Right cardiac atrium (tissue), 5 donors: ENCODE measurements around the gene NDUFS3. TPM values are rescaled to one million over a fixed set of nuclear protein-coding genes. Genes with fewer than 3 reads are reported as not detected.
"Not testable (repeated sequence)": the region's sequence is repeated elsewhere in the genome, so short reads cannot be mapped to it uniquely, and the experiment has no call there.

Experiments
- ATAC-seq, 2 donors: fragments of 200-7000 bp; cut with Tn5 transposase; one replicate each; pipeline versions ENCODE4 v1.8.0 to v1.9.1; 2020; ENCODE audit warnings: moderate library complexity in 2 of 2, mild to moderate bottlenecking in 1 of 2
- DNase-seq, 3 donors: peaks; one replicate each; pipeline ENCODE4 v3.0.0-alpha.2; 2020
- H3K27ac ChIP-seq: one replicate; pipeline ENCODE4 v1.5.1; 2013; ENCODE audit warnings: mild to moderate bottlenecking, low read length, control low read depth, moderate library complexity
- H3K27me3 ChIP-seq: one replicate; pipeline ENCODE4 v1.6.1; 2013; ENCODE audit not compliant: control insufficient read depth, insufficient read depth
- H3K4me1 ChIP-seq: one replicate; pipeline ENCODE4 v1.6.1; 2013; ENCODE audit warnings: low read length; ENCODE audit not compliant: control insufficient read depth, insufficient read depth
- H3K4me3 ChIP-seq: one replicate; pipeline ENCODE4 v1.5.1; 2013; ENCODE audit warnings: low read length, control low read depth
- H3K9me3 ChIP-seq: one replicate; pipeline ENCODE4 v1.6.1; 2013; ENCODE audit warnings: low read length; ENCODE audit not compliant: control insufficient read depth
- WGBS: extraction: QIAGEN DNeasy Blood & Tissue Kit; methylation state at CpG from one replicate; pipeline ENCODE4 v1.1.7; 2013; 5-methylcytosine and 5-hydroxymethylcytosine counted together
- intact Hi-C, 4 donors: fragments of 100-400 bp; cut with DNase I; formaldehyde crosslinking; loops; one replicate each; pipeline versions ENCODE4 v1.11.0 to v1.14.0; 2022 to 2023
- polyA plus RNA-seq: library from polyadenylated mRNA; stranded (reverse); fragments of 200-250 nt; gene quantifications from one replicate; pipeline ENCODE4 v1.2.3, GENCODE V29; 2013
- total RNA-seq, 4 donors: library from RNA; stranded (reverse); fragmentation: NEBNext Ultra II Directional; extraction: Animal tissue kit (Norgen Biotek cat#: 25700); gene quantifications; one replicate each; pipeline ENCODE4 v1.2.1, GENCODE V29; 2021
- donor health status: healthy with polysubstance abuse.
- donor health status: DM: no; HTN: yes; CAD: no.
- donor health status: DM: no; HTN: no; CAD: no.
- donor health status: DM: no; HTN: yes; CAD: no; lungs with severe emphysema.
- donor health status: DM: yes; HTN: yes; CAD: no.

NDUFS3 gene
- total and polyA plus RNA-seq, 5 donors = 143 to 260 (median 178) TPM

GRCh38 chr11:47539681-47540039 lies 39.2 kb upstream of the NDUFS3 start:
- Histone ChIP-seq H3K27ac (no peak overlapping the region), H3K4me1 (peaks cover 14% of the 10 kb centered on the region), H3K4me3 (no peak overlapping the region), H3K27me3 (no peaks in the 10 kb centered on the region), H3K9me3 (no peaks in the 10 kb centered on the region)
- intact Hi-C loops = loop anchor here in 1 of 4 donors (10.0 kb wide), 1 partner anchor 45 kb away; no protein-coding TSS in a partner anchor
- WGBS = 60% methylated on average over 2 of the region's 2 CpGs
- ATAC-seq (no peak), DNase-seq (no peak)

GRCh38 chr11:47541070-47541469 lies 37.8 kb upstream of the NDUFS3 start:
- intact Hi-C loops = loop anchor here in 1 of 4 donors (10.0 kb wide), 1 partner anchor 46 kb away; no protein-coding TSS in a partner anchor
- Histone ChIP-seq H3K27ac (no peak overlapping the region), H3K27me3 (no peaks in the 10 kb centered on the region), H3K9me3 (no peaks in the 10 kb centered on the region), H3K4me3 (no peak overlapping the region), H3K4me1 (peaks cover 12% of the 10 kb centered on the region)
- ATAC-seq (no peak), DNase-seq (no peak)
- 93% methylated on average over 2 of the region's 2 CpGs for WGBS

DNA sequence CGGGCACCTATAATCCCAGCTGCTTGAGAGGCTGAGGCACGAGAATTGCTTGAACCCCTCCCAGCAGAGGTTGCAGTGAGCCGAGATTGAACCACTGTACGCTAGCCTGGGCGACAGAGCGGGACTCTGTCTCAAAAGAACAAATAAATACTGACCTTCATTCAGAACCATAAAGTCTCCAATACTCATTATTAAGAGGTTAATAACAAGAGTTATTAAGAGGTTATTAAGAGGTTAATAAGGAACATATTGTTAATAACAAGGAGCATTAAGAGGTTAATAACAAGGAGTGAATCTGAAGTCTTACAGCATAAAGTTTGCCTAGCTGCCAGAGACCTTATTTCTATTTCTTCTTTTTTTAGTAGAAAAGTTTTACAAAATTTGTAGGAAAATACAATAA lies 33.6 kb upstream of the NDUFS3 start:
- DNase-seq = no peak
- Histone ChIP-seq H3K4me3 (no peak overlapping the region), H3K9me3 (no peaks in the 10 kb centered on the region), H3K27me3 (no peaks in the 10 kb centered on the region), H3K4me1 (peaks cover 4% of the 10 kb centered on the region), H3K27ac (no peak overlapping the region)
- ATAC-seq = no peak
- WGBS = 97% methylated on average over 6 of the region's 6 CpGs
- intact Hi-C loops = loop anchor here in 1 of 4 donors (10.0 kb wide), 1 partner anchor 50 kb away; no protein-coding TSS in a partner anchor

DNA sequence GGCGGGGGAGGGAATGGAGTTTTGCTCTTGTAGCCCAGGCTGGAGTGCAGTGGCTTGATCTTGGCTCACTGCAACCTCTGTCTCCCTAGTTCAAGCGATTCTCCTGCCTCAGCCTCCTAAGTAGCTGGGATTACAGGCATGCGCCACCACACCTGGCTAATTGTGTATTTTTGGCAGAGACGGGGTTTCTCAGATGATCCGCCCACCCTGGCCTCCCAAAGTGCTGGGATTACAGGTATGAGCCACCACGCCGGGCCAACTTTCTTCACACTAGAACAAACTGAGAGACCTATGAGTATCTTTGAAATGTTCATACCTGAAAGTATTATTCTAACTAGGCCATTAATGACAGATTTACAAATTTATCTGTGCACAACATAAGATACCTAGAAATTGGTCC lies 32.6 kb upstream of the NDUFS3 start:
- H3K27me3 ChIP-seq, H3K9me3 ChIP-seq, H3K4me3 ChIP-seq, ATAC-seq, H3K4me1 ChIP-seq, H3K27ac ChIP-seq, DNase-seq: not testable (repeated sequence)
- intact Hi-C loops = loop anchor here in 1 of 4 donors (10.0 kb wide), 1 partner anchor 51 kb away; no protein-coding TSS in a partner anchor
- 96% methylated on average over 7 of the region's 7 CpGs for WGBS

DNA sequence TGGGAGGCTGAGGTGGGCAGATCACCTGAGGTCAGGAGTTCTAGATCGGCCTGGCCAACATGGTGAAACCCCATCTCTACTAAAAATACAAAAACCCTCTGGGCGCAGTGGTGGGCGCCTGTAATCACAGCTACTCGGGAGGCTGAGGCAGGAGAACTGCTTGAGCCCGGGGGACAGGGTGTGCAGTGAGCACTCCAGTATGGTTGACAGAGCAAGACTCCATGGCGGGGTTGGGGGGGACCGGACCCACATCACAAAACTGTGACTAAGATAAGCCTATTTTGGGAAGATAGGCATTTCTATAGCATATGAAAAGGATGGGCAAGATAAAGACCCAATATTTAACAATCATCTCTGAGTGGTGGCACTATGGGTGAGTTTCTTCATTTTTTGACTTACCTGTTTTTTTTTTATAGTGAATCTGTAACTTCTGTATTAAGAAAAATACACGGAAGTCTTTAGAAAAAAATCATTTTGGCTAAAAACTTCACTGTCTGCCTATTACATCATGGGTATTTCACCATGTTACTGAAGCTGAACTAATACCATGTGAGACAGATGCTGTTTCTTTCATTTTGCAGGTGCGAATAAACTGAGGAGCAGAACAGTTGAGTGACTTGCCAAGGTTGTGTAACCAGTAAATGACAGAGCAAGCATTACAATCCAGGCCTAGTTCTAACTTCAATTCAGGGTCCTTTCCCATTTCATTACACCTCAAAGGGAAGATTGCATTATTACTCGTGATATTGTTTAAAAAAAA lies 28.4 kb upstream of the NDUFS3 start:
- Histone ChIP-seq H3K4me3 (no peak overlapping the region), H3K9me3 (no peaks in the 10 kb centered on the region), H3K27ac (no peak overlapping the region), H3K27me3 (no peaks in the 10 kb centered on the region), H3K4me1 (peaks cover 5% of the 10 kb centered on the region)
- DNase-seq (no peak), ATAC-seq (no peak)
- WGBS = 79% methylated on average over 10 of the region's 10 CpGs
- intact Hi-C loops = loop anchor here in 1 of 4 donors (10.0 kb wide), 1 partner anchor 86 kb away; no protein-coding TSS in a partner anchor

DNA sequence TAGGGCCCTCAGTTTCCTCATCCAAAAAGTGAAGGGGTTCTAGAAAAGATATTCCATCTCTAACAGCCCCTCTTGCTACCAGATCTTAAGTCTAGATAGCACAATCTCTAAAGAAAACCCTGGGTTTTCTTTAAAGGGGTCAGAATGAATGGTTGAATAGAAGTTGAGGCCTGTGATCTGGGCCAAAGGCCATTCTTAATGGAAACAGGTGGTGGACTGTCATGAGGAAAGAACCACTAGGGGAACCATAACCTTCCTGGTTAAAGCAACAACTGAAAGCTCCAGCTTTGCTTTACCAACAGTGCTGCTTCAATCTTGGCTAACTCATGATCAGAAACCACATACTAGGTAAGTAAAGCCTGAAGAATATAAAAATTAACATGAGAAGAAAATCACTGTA lies 27.8 kb upstream of the NDUFS3 start:
- DNase-seq (no peak), ATAC-seq (no peak)
- H3K4me3 ChIP-seq = no peak overlapping the region
- H3K27me3 ChIP-seq = no peaks in the 10 kb centered on the region
- no peaks in the 10 kb centered on the region for H3K9me3 ChIP-seq
- peaks cover 5% of the 10 kb centered on the region for H3K4me1 ChIP-seq
- intact Hi-C loops = loop anchor here in 1 of 4 donors (10.0 kb wide), 1 partner anchor 86 kb away; no protein-coding TSS in a partner anchor
- no peak overlapping the region for H3K27ac ChIP-seq

DNA sequence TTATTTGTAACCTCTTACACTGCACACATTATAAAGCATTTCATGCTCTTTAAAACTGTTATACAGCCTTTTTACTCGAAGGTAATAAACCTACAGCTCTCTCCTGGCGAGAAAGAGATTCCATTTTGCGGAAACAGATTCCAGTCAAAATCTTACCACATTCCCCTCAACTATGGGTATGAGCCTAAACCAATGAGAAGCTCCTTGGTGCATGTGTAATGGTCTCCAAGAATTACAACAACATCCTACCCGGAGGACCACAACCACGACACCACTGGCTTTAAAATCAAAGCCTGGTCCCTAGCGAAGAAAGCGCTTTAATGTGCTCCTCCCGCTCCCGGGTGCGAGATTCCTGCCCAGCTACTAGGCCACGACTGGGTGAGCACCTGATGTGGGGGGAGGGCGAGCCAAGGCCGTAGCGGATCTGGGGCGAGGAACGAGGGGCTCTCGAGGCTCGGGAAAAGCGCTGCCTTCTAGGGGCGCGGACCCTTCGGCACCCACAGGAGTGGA lies 26.8 kb upstream of the NDUFS3 start:
- Histone ChIP-seq H3K4me3 (peak overlapping the region; percentile 91), H3K9me3 (no peaks in the 10 kb centered on the region), H3K27me3 (no peaks in the 10 kb centered on the region), H3K4me1 (peaks cover 5% of the 10 kb centered on the region), H3K27ac (peak overlapping the region; percentile 90)
- intact Hi-C loops = loop anchor here in 1 of 4 donors (10.0 kb wide), 1 partner anchor 87 kb away; no protein-coding TSS in a partner anchor
- ATAC-seq = peak; percentile 6 to 35
- peak; percentile 36 to 71 (median 65) for DNase-seq
- 4% methylated on average over 22 of the region's 22 CpGs for WGBS

DNA sequence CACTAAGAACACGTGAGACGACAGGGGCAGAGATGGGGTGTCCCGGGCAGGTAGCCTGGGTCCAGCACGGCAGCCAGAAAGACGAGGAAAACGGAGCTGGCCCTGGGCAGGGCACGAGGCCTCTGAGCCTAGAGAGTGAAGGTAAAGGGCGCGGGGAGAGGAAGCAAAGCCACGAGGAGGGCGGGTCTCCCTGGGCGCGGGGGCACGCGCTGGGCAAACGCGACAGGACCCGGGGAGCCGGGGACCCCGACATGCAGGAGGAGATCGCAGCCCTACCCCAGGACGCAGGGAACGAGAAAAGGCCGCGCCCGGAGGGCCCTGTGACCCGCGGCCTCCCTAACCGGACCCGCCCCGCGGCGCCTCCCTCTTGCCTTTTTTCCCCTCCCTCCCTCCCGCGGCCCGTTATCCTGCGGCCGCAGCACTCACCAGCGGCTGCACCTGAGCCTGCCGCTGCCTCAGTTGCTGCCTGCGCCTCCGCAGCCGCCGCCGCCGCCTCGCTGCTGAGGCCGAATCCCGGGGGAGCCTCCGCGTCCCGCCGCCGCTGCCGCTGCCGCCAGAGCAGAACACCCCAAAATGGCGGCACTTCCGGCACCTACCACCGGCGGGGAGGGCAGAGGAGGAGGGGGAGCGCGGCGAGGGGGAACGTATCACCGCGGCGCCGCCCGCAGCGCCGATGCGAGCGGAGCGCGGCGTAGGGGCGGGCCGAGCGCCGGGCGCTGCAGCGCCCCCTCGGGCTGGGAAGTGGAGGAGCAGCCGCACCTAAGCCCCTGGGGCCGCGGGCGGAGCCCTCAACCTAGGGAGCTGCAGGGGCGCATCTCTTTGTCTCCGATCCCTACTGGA lies 26.1 kb upstream of the NDUFS3 start, which contains the start of gene CELF1:
TSS of gene CELF1 (minus strand) at position 567 of the 840 bp plus-strand sequence. CDS start 53,609 bp downstream, outside the sequence.
- intact Hi-C loops = loop anchor here in 1 of 4 donors (10.0 kb wide), 1 partner anchor 88 kb away; no protein-coding TSS in a partner anchor
- under 1% methylated on average over 89 of the region's 89 CpGs for WGBS
- peaks cover 5% of the 10 kb centered on the region for H3K4me1 ChIP-seq

GRCh38 chr11:47553406-47553743 lies 25.5 kb upstream of the NDUFS3 start:
- intact Hi-C loops = loop anchor here in 1 of 4 donors (10.0 kb wide), 1 partner anchor 89 kb away; no protein-coding TSS in a partner anchor
- WGBS = 6% methylated on average over 9 of the region's 9 CpGs
- Histone ChIP-seq H3K4me3 (peak overlapping the region; percentile 91), H3K4me1 (peaks cover 5% of the 10 kb centered on the region), H3K27ac (peak overlapping the region; percentile 43), H3K27me3 (no peaks in the 10 kb centered on the region), H3K9me3 (no peaks in the 10 kb centered on the region)
- ATAC-seq (no peak), DNase-seq (no peak)

More for the DNA sequence above, 26.1 kb upstream of the NDUFS3 start, which contains the start of gene CELF1:
- no peaks in the 10 kb centered on the region for H3K27me3 ChIP-seq
- ATAC-seq (peak; percentile 99), DNase-seq (peak; percentile 92 to 96 (median 96))
- peak within 1 kb of the TSS; percentile 90 for H3K27ac ChIP-seq
- H3K4me3 ChIP-seq = peak within 1 kb of the TSS; percentile 91
- no peaks in the 10 kb centered on the region for H3K9me3 ChIP-seq

GRCh38 chr11:47557004-47557403 lies 21.9 kb upstream of the NDUFS3 start:
- not testable (repeated sequence) for H3K27me3 ChIP-seq, DNase-seq, ATAC-seq, H3K27ac ChIP-seq, H3K9me3 ChIP-seq, H3K4me3 ChIP-seq, H3K4me1 ChIP-seq
- intact Hi-C loops = loop anchor here in 1 of 4 donors (10.0 kb wide), 1 partner anchor 92 kb away; no protein-coding TSS in a partner anchor
- 97% methylated on average over 12 of the region's 12 CpGs for WGBS
